Cerebellar cortex (tissue), 1 donor: ENCODE measurements around the gene AMACR.

Experiments
- DNase-seq: peaks from one replicate; pipeline ENCODE4 v3.0.0-alpha.2; 2015; ENCODE audit warnings: low spot score

AMACR gene

GRCh38 chr5:34005681-34006080, 2.2 kb downstream of the AMACR start:
- DNase-seq: no peak

GRCh38 chr5:34005211-34005610, 2.6 kb downstream of the AMACR start:
- DNase-seq: no peak

- no peak for DNase-seq
Observed at GRCh38 chr5:34003941-34004340, 3.9 kb downstream of the AMACR start.

- no peak for DNase-seq
Observed at GRCh38 chr5:34002629-34003328, 5.1 kb downstream of the AMACR start.

- DNase-seq: peak; percentile 6
Observed at GRCh38 chr5:34001241-34001841, 6.5 kb downstream of the AMACR start.

GRCh38 chr5:33999978-34000377, 7.9 kb downstream of the AMACR start:
- no peak for DNase-seq

- DNase-seq: peak; percentile 93
Observed at GRCh38 chr5:33997331-33997983, 10.4 kb downstream of the AMACR start.

GRCh38 chr5:33995865-33996264, 12.0 kb downstream of the AMACR start:
- DNase-seq: no peak

- no peak for DNase-seq
Observed at GRCh38 chr5:33994845-33995244, 13.0 kb downstream of the AMACR start.

GRCh38 chr5:33992864-33993263, 15.0 kb downstream of the AMACR start:
- no peak for DNase-seq

GRCh38 chr5:33985447-33985846, 22.4 kb downstream of the AMACR start:
- no peak for DNase-seq

GRCh38 chr5:33984671-33985124, 23.2 kb downstream of the AMACR start, which contains the start of gene SLC45A2:
Gene SLC45A2, minus strand, starts transcription at chr5:33984693. Its CDS starts 110 bp downstream, at chr5:33984583.
- no peak for DNase-seq

- DNase-seq: no peak
Observed at GRCh38 chr5:33984178-33984577, 23.7 kb downstream of the AMACR start.

- DNase-seq: no peak
Observed at GRCh38 chr5:33981408-33982162, 26.3 kb downstream of the AMACR start.

- DNase-seq: no peak
Observed at GRCh38 chr5:33980030-33980429, 27.8 kb downstream of the AMACR start.

- DNase-seq: no peak
Observed at GRCh38 chr5:33978306-33978705, 29.5 kb downstream of the AMACR start.

- no peak for DNase-seq
Observed at GRCh38 chr5:33976307-33976706, 31.5 kb downstream of the AMACR start.

- DNase-seq: no peak
Observed at GRCh38 chr5:33975852-33976251, 32.0 kb downstream of the AMACR start.

GRCh38 chr5:33973271-33973670, 34.6 kb downstream of the AMACR start:
- DNase-seq: no peak

- peak; percentile 21 for DNase-seq
Observed at GRCh38 chr5:33969572-33970452, 38.0 kb downstream of the AMACR start.
